ENCODE results near the gene PARVB.
A peak's percentile ranks its signal among the peaks of the same experiment; 100 is the strongest.

Gene PARVB

DNA sequence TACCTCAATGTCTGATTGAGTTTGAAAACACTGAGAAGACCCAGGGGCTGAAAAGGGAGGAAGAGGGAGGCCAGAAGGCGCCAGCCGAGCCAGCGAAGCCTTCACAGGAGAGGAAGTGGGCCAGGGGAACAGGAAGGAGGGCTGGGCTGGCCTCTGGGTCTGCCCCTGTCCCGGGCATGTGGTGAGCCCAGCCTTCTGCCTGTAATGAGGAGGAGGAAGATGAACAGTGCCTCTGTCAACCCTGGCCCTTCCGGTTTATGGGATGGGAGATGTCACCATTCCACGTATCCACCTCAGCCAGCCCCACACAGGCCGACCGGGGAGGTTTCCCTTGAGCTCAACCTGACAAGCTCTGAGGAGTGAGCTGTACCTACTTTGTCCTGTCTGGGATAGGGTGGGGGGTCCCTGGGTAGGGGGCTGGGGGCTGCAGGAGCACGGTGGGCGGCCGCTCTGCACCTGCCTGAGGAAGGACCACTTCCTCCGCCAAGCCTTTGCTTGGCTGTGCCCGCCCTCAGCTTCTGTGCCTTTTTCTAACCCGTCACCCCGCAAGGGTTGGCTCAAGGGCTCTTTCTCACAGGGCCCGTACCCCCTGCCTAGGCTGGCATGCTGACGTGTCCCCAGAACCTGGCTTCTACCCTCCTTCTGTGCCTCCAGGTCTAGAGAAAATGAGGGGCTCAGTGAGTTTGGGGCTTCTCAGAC lies 158.6 kb downstream of the PARVB start:
- Histone ChIP-seq H3K4me1 (ENCODE audit: control insufficient read depth in 1 of 2, insufficient read depth in 1 of 2, low read depth in 1 of 2, low read length in 1 of 2) (peaks cover 45 to 46% of the 10 kb centered on the region in 2 experiments), H3K27me3 (no peaks in the 10 kb centered on the region), H3K27ac (peak overlapping the region; percentile 98), H3K4me3 (ENCODE audit: low read depth in 1 of 2, low read length in 1 of 2) (peak overlapping the region; percentile 81 to 89), H3K36me3 (peaks cover 46% of the 10 kb centered on the region), H3K9me3 (no peaks in the 10 kb centered on the region)
- TF ChIP-seq, protein P1, sequence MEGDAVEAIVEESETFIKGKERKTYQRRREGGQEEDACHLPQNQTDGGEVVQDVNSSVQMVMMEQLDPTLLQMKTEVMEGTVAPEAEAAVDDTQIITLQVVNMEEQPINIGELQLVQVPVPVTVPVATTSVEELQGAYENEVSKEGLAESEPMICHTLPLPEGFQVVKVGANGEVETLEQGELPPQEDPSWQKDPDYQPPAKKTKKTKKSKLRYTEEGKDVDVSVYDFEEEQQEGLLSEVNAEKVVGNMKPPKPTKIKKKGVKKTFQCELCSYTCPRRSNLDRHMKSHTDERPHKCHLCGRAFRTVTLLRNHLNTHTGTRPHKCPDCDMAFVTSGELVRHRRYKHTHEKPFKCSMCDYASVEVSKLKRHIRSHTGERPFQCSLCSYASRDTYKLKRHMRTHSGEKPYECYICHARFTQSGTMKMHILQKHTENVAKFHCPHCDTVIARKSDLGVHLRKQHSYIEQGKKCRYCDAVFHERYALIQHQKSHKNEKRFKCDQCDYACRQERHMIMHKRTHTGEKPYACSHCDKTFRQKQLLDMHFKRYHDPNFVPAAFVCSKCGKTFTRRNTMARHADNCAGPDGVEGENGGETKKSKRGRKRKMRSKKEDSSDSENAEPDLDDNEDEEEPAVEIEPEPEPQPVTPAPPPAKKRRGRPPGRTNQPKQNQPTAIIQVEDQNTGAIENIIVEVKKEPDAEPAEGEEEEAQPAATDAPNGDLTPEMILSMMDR (IDR thresholded peaks at IDR 0.05), result no peak

DNA sequence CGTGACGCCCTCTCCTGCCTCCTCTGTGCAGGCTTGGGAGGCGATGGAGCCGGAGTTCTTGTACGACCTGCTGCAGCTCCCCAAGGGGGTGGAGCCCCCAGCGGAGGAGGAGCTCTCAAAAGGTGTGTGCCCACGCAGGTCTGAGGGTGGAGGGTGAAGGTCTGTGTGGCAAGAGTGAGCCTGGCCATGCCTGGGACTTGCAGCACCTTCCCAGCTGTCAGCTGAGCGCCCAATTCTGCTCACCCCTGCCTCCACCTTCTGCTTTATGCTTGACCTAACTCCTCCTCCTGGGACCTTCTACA lies 159.1 kb downstream of the PARVB start:
- Histone ChIP-seq H3K27me3 (no peaks in the 10 kb centered on the region), H3K27ac (peak overlapping the region; percentile 98)

DNA sequence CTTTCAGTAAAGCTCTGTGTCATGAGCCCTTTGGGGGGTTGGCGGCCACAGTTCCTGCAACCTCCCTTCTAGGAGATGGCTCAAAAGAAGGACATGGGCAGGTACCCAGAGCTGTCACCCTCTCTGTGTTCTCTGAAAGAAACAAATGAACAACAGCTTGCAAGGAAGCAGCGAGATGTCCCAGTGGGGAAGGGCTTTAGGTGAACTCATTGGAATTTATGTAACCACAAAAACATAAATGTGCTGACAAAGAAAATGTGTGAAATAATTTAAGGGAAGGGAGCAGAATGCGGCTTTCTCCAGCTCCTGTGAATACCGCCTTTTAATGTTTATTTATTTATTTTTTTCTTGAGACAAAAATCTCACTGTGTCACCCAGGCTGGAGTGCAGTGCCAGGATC lies 159.9 kb downstream of the PARVB start:
- TF ChIP-seq, protein P1 (IDR thresholded peaks at IDR 0.05), result no peak
- peak overlapping the region in 1 of 2 experiments; percentile 89 for H3K4me3 ChIP-seq (ENCODE audit: low read depth in 1 of 2, low read length in 1 of 2)

More for the DNA sequence above, 159.1 kb downstream of the PARVB start:
- Histone ChIP-seq H3K36me3 (peaks cover 51% of the 10 kb centered on the region), H3K4me3 (ENCODE audit: low read depth in 1 of 2, low read length in 1 of 2) (peak overlapping the region; percentile 81 to 89), H3K4me1 (ENCODE audit: control insufficient read depth in 1 of 2, insufficient read depth in 1 of 2, low read depth in 1 of 2, low read length in 1 of 2) (peaks cover 44% of the 10 kb centered on the region in 2 experiments), H3K9me3 (no peaks in the 10 kb centered on the region)
- TF ChIP-seq, protein P1 (IDR thresholded peaks at IDR 0.05), result no peak

DNA sequence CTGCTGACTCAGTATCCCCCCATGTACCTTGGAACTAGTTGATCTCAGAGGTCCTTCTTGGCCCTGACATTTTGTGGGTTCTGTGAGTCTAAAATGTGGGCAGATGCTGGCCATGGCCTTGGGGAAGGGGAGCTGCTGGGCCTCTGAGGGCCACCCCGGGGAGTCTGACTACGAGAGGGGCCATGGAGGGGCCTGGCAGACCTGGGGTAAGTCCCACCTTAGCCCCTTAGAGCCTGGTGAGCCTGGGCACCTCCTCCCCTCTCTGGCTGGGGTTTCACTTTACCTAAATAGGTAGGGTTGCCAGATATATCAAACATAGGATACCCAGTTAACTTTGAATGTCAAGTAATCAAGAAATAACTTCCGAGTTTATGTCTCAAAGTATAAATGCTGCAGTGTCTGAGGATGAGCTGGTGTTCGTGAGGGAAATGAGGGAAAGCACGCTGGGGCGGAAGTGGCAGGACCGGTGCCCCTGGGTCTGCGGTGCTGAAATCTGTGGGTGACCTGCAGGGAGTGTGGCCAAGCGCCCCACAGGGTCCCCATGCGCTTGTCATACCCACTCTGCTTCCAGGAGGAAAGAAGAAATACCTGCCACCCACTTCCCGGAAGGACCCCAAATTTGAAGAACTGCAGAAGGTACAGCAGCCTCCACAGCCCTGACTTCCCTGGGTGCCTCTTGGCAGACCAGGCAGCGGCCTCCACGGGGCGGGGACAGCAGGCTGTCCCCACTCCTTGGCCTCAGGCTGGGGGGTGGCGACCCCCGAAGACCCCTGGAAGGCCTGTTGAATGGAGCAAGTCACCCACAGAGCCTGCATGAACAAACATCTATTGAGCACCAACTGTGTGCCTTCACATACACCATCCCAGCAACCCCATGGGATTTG lies 161.4 kb downstream of the PARVB start:
- Histone ChIP-seq H3K9me3 (no peaks in the 10 kb centered on the region), H3K4me1 (ENCODE audit: control insufficient read depth in 1 of 2, insufficient read depth in 1 of 2, low read depth in 1 of 2, low read length in 1 of 2) (peaks cover 28 to 32% of the 10 kb centered on the region in 2 experiments), H3K4me3 (ENCODE audit: low read depth in 1 of 2, low read length in 1 of 2) (no peak overlapping the region), H3K36me3 (peaks cover 73% of the 10 kb centered on the region), H3K27ac (peak overlapping the region; percentile 98), H3K27me3 (no peaks in the 10 kb centered on the region)
- TF ChIP-seq, protein P1 (IDR thresholded peaks at IDR 0.05), result no peak

More for the DNA sequence above, 159.9 kb downstream of the PARVB start:
- Histone ChIP-seq H3K9me3 (no peaks in the 10 kb centered on the region), H3K27me3 (no peaks in the 10 kb centered on the region), H3K4me1 (ENCODE audit: control insufficient read depth in 1 of 2, insufficient read depth in 1 of 2, low read depth in 1 of 2, low read length in 1 of 2) (peaks cover 42 to 44% of the 10 kb centered on the region in 2 experiments), H3K27ac (peak overlapping the region; percentile 98), H3K36me3 (peaks cover 58% of the 10 kb centered on the region)

DNA sequence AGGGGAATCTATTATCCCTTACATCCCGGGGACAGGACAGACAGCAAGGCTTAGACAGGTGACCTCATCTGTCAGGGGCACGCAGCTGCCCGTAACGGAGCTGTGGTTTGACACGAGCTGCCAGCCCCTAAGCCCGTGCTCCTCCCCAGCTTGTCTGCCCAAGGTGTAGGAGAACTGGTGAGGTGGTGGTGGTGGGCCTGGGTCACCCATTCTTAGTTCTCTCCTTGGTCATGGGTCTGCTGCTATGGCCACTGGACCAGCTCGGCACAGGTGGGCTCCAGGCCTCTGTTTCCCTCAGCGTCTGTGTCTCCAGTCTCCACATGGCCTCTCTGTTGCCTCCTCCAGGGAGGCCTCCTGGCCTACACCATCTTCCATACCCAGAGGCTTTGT lies 162.0 kb downstream of the PARVB start:
- Histone ChIP-seq H3K4me3 (ENCODE audit: low read depth in 1 of 2, low read length in 1 of 2) (no peak overlapping the region), H3K36me3 (peaks cover 79% of the 10 kb centered on the region), H3K27me3 (no peaks in the 10 kb centered on the region), H3K4me1 (ENCODE audit: control insufficient read depth in 1 of 2, insufficient read depth in 1 of 2, low read depth in 1 of 2, low read length in 1 of 2) (peaks cover 26 to 32% of the 10 kb centered on the region in 2 experiments), H3K27ac (no peak overlapping the region), H3K9me3 (no peaks in the 10 kb centered on the region)
- TF ChIP-seq, protein P1 (IDR thresholded peaks at IDR 0.05), result no peak

Data from neutrophil (primary cell).